T-helper 1 cell treated with Interleukin-12 subunit alpha and Interleukin-12 subunit beta and Interleukin-4 antibody, amounts not matched to agents 30 ng/mL and 1 ng/mL, for 36 hours (primary cell): ENCODE measurements around the gene FEM1B. TPM values are rescaled to one million over a fixed set of nuclear protein-coding genes. Genes with fewer than 3 reads are reported as not detected.

Source experiments
- intact Hi-C: fragments of 100-400 bp; cut with micrococcal nuclease; formaldehyde crosslinking; loops from one replicate; pipeline ENCODE4 v1.15.1; 2024
- total RNA-seq: library from RNA; stranded (reverse); gene quantifications from 2 replicates; pipeline ENCODE4 v1.2.3, GENCODE V29; 2022

FEM1B gene
- total RNA-seq, 1 donor from 2014 or later = 50.9 TPM

DNA sequence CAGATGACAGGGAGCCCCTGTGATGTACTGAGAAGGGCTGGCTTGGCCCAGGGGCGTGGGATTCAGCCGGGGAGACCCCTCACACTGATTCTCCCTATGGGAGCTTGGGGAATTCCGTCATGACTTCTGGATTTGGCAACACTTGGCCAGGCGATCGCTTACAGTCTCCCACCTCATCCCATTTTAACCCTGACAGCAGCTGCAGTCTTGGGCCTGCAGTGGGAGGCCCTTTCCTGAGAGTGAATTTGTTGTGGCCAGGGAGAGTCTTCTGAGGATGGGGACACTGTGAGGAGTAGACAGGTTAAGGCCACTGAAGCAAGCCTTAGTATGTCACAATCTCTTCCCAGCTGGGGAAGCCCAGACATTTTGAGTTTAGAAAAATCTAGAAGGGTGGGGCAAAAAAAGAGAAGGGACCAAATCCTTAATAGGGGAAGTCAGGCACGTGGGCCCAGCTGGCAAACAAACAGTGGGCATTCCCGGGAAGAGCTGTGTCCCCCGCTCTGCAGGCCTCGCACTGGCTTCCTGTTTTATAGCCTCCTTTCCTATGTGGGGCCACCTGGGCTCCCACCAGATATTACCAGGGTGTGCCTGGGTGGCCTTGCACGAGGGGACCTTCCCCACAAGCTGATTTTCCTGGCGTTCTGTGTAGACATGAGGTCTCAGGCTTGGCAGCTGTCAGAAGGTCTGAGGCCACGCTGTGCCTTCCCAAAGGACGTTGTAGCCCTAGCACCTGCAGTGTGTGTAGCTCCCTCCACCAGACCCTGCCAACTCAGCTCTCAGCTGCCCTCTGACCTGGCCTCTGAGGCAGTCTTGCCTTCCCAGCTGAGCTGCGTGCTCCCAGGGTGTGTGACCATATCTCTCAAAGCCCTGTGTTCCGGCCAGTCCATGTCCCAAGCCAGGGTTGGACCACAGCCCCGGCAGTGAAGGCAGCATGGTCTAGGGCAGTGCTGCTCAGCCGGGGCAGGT lies 64.5 kb downstream of the FEM1B start:
- intact Hi-C loops = no loop called here

DNA sequence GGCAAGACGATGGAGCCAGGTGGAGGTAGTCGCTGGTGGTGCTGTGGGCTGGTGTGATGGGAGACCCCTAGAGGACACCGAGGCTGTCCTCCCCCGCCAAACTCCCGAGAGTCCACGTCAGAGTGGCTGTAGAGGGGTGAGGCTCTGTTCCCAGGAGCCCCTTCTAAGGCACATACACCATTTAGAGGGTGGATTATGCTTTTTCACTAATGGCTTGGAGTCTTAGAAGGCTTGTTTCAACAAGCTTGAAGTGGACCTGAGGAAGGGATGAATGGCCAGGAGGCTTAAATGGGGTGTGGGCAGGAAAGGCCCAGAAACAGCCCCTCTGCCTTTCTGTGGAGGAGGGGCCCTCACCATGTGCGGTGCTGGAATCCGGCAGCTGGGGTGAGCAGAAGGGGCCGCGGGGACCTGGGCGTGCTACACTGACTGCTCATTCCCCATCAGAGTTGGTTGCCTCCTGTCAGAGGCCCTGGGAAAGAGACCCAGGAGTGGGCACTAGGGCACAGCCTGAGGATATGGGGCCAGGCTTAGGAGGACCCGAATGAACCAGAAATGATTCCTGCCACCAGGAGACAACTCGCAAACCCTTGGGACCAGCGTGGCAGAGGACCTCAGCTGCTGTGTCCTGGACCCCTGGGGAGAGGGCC lies 66.2 kb downstream of the FEM1B start:
- intact Hi-C loops = no loop called here

DNA sequence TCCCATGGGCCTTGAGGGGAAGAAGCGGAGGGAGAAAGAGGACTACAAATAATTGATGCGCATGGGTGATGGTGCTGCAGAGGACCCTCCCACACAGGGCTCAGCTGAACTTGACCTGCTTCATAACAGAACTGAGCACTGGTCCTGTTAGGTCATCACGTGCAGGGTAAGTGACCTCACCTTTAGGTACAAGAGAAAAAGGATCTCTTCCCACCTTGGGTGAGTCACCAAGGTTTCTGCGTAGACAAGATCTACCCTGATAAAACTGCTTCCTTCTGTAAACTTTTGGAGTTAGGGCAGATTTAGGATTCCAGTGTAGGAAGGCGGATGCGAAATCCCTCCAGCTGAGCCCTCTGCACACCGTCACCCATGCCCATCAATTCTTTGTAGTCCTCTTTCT lies 67.1 kb downstream of the FEM1B start:
- intact Hi-C loops = no loop called here

Other genes starting within 250 kb of the FEM1B start
- 42.1 and 42.8 TPM in 2 replicates for gene PIAS1, start 223.4 kb upstream of the FEM1B start, total RNA-seq
- 15.9 and 16.3 TPM in 2 replicates for gene CALML4, start 72.4 kb upstream of the FEM1B start, total RNA-seq
- gene CLN6, start 48.0 kb upstream of the FEM1B start, total RNA-seq = 66.8 and 69.1 TPM in 2 replicates
- gene ITGA11, start 154.4 kb downstream of the FEM1B start, total RNA-seq = 0.90 and 1.7 TPM in 2 replicates